GM23338 (cell line): ENCODE measurements around the gene MAPT. TPM values are rescaled to one million over a fixed set of nuclear protein-coding genes. Genes with fewer than 3 reads are reported as not detected.

Experiments used
- CREB1 ChIP-seq: fragments of 250-450 bp; sonication (Bioruptor Pico); IDR thresholded peaks from 2 replicates; pipeline ENCODE4 v1.5.0; 2020; ENCODE audit warnings: low read depth, mild to moderate bottlenecking, moderate library complexity
- JUNB ChIP-seq: IDR thresholded peaks from one replicate; pipeline ENCODE4 v1.6.1; 2016; ENCODE audit warnings: antibody characterized with exemption; ENCODE audit not compliant: unreplicated experiment
- STAT1 ChIP-seq: IDR thresholded peaks from one replicate; pipeline ENCODE4 v1.6.1; 2016; ENCODE audit warnings: antibody characterized with exemption; ENCODE audit not compliant: unreplicated experiment
- polyA plus RNA-seq: library from polyadenylated mRNA; unstranded; fragments of >200 nt; fragmentation: Nextera tagmentation; extraction: Ambion mirVana; gene quantifications from 2 replicates; pipeline ENCODE4 v1.2.1, GENCODE V29; 2016
- total RNA-seq: library from RNA; depleted of rRNA; stranded (reverse); fragments of >200 nt; shearing (Covaris generic); gene quantifications from 2 replicates; pipeline ENCODE4 v1.2.3, GENCODE V29; 2014
- TF ChIP-seq, protein P1 (sequence below): fragments of 250-450 bp; sonication (Bioruptor Pico); IDR thresholded peaks from 2 replicates; pipeline ENCODE4 v1.5.0; 2020; ENCODE audit warnings: mild to moderate bottlenecking, moderate library complexity
- TF ChIP-seq, protein P2 (sequence below), 2 experiments: fragments of 200-600 bp in 1 of 2; sonication (generic) in 1 of 2; conservative IDR thresholded peaks; 2 replicates each; pipeline versions ENCODE4 v1.5.1 to v1.6.1; 2016 to 2017; ENCODE audit warnings: antibody characterized with exemption in 2 of 2, low read depth in 2 of 2, mild to moderate bottlenecking in 2 of 2, moderate library complexity in 1 of 2
- TF ChIP-seq, protein P3 (sequence below): IDR thresholded peaks from one replicate; pipeline ENCODE4 v1.6.1; 2018; ENCODE audit warnings: antibody characterized with exemption; ENCODE audit not compliant: unreplicated experiment

MAPT gene
- total and polyA plus RNA-seq, 2 experiments from 2014 or later: 1.1 to 2.1 TPM

DNA sequence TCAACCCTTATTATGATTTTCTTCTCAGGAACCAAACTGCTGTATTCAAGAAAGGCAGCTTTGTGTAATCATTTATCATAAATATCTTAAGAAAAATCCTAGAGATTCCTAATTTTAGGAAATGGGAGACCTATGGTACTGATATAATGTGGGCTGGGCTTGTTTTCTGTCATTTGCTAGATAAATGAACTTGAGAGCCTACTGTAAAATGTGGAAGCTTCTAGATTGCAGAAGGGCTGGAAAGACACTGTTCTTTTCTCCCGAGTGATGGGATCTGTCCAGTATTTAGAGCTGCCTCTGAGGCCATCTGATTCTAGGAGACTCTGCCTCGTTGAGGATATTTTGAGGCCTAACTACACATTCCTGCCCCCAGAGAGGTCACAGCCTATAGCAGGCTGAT lies 84.8 kb downstream of the MAPT start (continued):
- TF ChIP-seq, protein P1, sequence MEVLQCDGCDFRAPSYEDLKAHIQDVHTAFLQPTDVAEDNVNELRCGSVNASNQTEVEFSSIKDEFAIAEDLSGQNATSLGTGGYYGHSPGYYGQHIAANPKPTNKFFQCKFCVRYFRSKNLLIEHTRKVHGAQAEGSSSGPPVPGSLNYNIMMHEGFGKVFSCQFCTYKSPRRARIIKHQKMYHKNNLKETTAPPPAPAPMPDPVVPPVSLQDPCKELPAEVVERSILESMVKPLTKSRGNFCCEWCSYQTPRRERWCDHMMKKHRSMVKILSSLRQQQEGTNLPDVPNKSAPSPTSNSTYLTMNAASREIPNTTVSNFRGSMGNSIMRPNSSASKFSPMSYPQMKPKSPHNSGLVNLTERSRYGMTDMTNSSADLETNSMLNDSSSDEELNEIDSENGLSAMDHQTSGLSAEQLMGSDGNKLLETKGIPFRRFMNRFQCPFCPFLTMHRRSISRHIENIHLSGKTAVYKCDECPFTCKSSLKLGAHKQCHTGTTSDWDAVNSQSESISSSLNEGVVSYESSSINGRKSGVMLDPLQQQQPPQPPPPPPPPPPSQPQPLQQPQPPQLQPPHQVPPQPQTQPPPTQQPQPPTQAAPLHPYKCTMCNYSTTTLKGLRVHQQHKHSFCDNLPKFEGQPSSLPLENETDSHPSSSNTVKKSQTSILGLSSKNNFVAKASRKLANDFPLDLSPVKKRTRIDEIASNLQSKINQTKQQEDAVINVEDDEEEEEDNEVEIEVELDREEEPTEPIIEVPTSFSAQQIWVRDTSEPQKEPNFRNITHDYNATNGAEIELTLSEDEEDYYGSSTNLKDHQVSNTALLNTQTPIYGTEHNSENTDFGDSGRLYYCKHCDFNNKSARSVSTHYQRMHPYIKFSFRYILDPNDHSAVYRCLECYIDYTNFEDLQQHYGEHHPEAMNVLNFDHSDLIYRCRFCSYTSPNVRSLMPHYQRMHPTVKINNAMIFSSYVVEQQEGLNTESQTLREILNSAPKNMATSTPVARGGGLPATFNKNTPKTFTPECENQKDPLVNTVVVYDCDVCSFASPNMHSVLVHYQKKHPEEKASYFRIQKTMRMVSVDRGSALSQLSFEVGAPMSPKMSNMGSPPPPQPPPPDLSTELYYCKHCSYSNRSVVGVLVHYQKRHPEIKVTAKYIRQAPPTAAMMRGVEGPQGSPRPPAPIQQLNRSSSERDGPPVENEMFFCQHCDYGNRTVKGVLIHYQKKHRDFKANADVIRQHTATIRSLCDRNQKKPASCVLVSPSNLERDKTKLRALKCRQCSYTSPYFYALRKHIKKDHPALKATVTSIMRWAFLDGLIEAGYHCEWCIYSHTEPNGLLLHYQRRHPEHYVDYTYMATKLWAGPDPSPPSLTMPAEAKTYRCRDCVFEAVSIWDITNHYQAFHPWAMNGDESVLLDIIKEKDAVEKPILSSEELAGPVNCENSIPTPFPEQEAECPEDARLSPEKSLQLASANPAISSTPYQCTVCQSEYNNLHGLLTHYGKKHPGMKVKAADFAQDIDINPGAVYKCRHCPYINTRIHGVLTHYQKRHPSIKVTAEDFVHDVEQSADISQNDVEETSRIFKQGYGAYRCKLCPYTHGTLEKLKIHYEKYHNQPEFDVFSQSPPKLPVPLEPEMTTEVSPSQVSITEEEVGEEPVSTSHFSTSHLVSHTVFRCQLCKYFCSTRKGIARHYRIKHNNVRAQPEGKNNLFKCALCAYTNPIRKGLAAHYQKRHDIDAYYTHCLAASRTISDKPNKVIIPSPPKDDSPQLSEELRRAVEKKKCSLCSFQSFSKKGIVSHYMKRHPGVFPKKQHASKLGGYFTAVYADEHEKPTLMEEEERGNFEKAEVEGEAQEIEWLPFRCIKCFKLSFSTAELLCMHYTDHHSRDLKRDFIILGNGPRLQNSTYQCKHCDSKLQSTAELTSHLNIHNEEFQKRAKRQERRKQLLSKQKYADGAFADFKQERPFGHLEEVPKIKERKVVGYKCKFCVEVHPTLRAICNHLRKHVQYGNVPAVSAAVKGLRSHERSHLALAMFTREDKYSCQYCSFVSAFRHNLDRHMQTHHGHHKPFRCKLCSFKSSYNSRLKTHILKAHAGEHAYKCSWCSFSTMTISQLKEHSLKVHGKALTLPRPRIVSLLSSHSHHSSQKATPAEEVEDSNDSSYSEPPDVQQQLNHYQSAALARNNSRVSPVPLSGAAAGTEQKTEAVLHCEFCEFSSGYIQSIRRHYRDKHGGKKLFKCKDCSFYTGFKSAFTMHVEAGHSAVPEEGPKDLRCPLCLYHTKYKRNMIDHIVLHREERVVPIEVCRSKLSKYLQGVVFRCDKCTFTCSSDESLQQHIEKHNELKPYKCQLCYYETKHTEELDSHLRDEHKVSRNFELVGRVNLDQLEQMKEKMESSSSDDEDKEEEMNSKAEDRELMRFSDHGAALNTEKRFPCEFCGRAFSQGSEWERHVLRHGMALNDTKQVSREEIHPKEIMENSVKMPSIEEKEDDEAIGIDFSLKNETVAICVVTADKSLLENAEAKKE (CRISPR knock-in tag): no peak
- no peak for TF ChIP-seq CREB1
- no peak for TF ChIP-seq JUNB
- TF ChIP-seq, protein P2, sequence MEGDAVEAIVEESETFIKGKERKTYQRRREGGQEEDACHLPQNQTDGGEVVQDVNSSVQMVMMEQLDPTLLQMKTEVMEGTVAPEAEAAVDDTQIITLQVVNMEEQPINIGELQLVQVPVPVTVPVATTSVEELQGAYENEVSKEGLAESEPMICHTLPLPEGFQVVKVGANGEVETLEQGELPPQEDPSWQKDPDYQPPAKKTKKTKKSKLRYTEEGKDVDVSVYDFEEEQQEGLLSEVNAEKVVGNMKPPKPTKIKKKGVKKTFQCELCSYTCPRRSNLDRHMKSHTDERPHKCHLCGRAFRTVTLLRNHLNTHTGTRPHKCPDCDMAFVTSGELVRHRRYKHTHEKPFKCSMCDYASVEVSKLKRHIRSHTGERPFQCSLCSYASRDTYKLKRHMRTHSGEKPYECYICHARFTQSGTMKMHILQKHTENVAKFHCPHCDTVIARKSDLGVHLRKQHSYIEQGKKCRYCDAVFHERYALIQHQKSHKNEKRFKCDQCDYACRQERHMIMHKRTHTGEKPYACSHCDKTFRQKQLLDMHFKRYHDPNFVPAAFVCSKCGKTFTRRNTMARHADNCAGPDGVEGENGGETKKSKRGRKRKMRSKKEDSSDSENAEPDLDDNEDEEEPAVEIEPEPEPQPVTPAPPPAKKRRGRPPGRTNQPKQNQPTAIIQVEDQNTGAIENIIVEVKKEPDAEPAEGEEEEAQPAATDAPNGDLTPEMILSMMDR (conservative IDR thresholded peaks at IDR 0.05; ENCODE audit: low read depth in 2 of 2): no peak
- TF ChIP-seq STAT1: no peak
- TF ChIP-seq, protein P3, sequence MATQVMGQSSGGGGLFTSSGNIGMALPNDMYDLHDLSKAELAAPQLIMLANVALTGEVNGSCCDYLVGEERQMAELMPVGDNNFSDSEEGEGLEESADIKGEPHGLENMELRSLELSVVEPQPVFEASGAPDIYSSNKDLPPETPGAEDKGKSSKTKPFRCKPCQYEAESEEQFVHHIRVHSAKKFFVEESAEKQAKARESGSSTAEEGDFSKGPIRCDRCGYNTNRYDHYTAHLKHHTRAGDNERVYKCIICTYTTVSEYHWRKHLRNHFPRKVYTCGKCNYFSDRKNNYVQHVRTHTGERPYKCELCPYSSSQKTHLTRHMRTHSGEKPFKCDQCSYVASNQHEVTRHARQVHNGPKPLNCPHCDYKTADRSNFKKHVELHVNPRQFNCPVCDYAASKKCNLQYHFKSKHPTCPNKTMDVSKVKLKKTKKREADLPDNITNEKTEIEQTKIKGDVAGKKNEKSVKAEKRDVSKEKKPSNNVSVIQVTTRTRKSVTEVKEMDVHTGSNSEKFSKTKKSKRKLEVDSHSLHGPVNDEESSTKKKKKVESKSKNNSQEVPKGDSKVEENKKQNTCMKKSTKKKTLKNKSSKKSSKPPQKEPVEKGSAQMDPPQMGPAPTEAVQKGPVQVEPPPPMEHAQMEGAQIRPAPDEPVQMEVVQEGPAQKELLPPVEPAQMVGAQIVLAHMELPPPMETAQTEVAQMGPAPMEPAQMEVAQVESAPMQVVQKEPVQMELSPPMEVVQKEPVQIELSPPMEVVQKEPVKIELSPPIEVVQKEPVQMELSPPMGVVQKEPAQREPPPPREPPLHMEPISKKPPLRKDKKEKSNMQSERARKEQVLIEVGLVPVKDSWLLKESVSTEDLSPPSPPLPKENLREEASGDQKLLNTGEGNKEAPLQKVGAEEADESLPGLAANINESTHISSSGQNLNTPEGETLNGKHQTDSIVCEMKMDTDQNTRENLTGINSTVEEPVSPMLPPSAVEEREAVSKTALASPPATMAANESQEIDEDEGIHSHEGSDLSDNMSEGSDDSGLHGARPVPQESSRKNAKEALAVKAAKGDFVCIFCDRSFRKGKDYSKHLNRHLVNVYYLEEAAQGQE: no peak
